Caco-2 (cell line): Measurements from ENCODE around the gene HLCS. TPM values are rescaled to one million over a fixed set of nuclear protein-coding genes. Genes with fewer than 3 reads are reported as not detected.

Source experiments
- BruUV-seq: library from RNA; stranded (reverse); fragments of 400-500 nt; replicated peaks from 2 replicates; lab custom pipeline; 2021; lab: Mats Ljungman, UMichigan
- CTCF ChIA-PET: fragments of 300-600 bp; sonication (Branson Sonifier 250); formaldehyde crosslinking; loops from one replicate; lab custom pipeline; 2022; ENCODE audit warnings: antibody characterized with exemption; lab: Charles Lee
- POLR2A ChIA-PET: fragments of 300-600 bp; sonication (Branson Sonifier 250); formaldehyde crosslinking; loops from one replicate; lab custom pipeline; 2022; ENCODE audit warnings: antibody characterized with exemption; lab: Charles Lee
- DNase-seq, 2 experiments: peaks; one replicate each; pipeline versions ENCODE4 v3.0.0 to v3.0.0-alpha.2; 2020 to 2022
- H3K27me3 ChIP-seq: replicated peaks from 2 replicates; pipeline ENCODE4 v1.6.0; 2011; ENCODE audit warnings: low read length; ENCODE audit not compliant: control insufficient read depth, insufficient read depth
- H3K36me3 ChIP-seq: 2 replicates; pipeline ENCODE4 v1.5.1; 2011; ENCODE audit warnings: low read length; ENCODE audit not compliant: control insufficient read depth, insufficient read depth
- H3K4me1 ChIP-seq: fragments of 250-450 bp; sonication (Bioruptor Pico); 2 replicates; pipeline ENCODE4 v1.5.1; 2020; ENCODE audit warnings: mild to moderate bottlenecking
- H3K4me3 ChIP-seq: 2 replicates; pipeline ENCODE4 v1.5.1; 2011; ENCODE audit warnings: low read depth, mild to moderate bottlenecking, control low read depth, low read length
- H3K9me3 ChIP-seq: fragments of 250-450 bp; sonication (Bioruptor Pico); 2 replicates; pipeline ENCODE4 v1.5.1; 2020; ENCODE audit warnings: mild to moderate bottlenecking, moderate library complexity
- H3K27ac Mint-ChIP-seq: one replicate; pipeline ENCODE4 v1.8.0; 2022; ENCODE audit warnings: mixed read lengths; ENCODE audit not compliant: unreplicated experiment
- H3K27me3 Mint-ChIP-seq: one replicate; pipeline ENCODE4 v1.8.0; 2022; ENCODE audit warnings: mixed read lengths; ENCODE audit not compliant: insufficient read depth, unreplicated experiment
- H3K36me3 Mint-ChIP-seq: one replicate; pipeline ENCODE4 v1.8.0; 2022; ENCODE audit warnings: mild to moderate bottlenecking, mixed read lengths; ENCODE audit not compliant: insufficient read depth, unreplicated experiment
- H3K4me1 Mint-ChIP-seq: one replicate; pipeline ENCODE4 v1.8.0; 2022; ENCODE audit warnings: low read depth, mixed read lengths; ENCODE audit not compliant: unreplicated experiment
- H3K4me3 Mint-ChIP-seq: one replicate; pipeline ENCODE4 v1.8.0; 2022; ENCODE audit warnings: mild to moderate bottlenecking, moderate library complexity, mixed read lengths; ENCODE audit not compliant: unreplicated experiment
- H3K9me3 Mint-ChIP-seq: one replicate; pipeline ENCODE4 v1.8.0; 2022; ENCODE audit warnings: mixed read lengths; ENCODE audit not compliant: unreplicated experiment
- CTCF ChIP-seq, 2 experiments: fragments of 200-600 bp in 1 of 2; IDR thresholded peaks; 1 replicate in 1 of 2; 2 replicates in 1 of 2; pipeline versions ENCODE4 v1.5.1 to v1.8.0; 2011 to 2022; ENCODE audit warnings: antibody characterized with exemption in 1 of 2, control low read depth in 1 of 2, inconsistent platforms in 1 of 2, low read depth in 1 of 2, low read length in 1 of 2, mild to moderate bottlenecking in 1 of 2, moderate library complexity in 1 of 2; ENCODE audit not compliant: insufficient read depth in 1 of 2, severe bottlenecking in 1 of 2, unreplicated experiment in 1 of 2
- intact Hi-C: fragments of 100-400 bp; cut with micrococcal nuclease; formaldehyde crosslinking; loops from one replicate; pipeline ENCODE4 v1.10.0; 2022; ENCODE audit not compliant: unreplicated experiment
- total RNA-seq: library from RNA; stranded (reverse); gene quantifications from 2 replicates; pipeline ENCODE4 v1.2.3, GENCODE V29; 2022

HLCS gene
- total RNA-seq, 1 experiment from 2014 or later = 26.2 TPM

GRCh38 chr21:36852864-36853263 is 113.6 kb downstream of the HLCS start:
- Mint-ChIP-seq H3K36me3 (no peaks in the 10 kb centered on the region), H3K27ac (no peak overlapping the region), H3K4me1 (no peaks in the 10 kb centered on the region), H3K4me3 (no peak overlapping the region), H3K9me3 (no peaks in the 10 kb centered on the region), H3K27me3 (no peaks in the 10 kb centered on the region)
- intact Hi-C loops = loop anchor here (5.0 to 10.0 kb wide), 2 partner anchors 101 to 188 kb away; no protein-coding TSS in a partner anchor
- Histone ChIP-seq H3K4me1 (peaks cover 7% of the 10 kb centered on the region; the same call in 1 of the 2 replicates), H3K36me3 (no peaks in the 10 kb centered on the region), H3K9me3 (no peaks in the 10 kb centered on the region), H3K4me3 (no peak overlapping the region), H3K27me3 (no peaks in the 10 kb centered on the region)
- no peak for TF ChIP-seq CTCF (IDR thresholded peaks at IDR 0.05; ENCODE audit: insufficient read depth in 1 of 2, low read depth in 1 of 2, low read length in 1 of 2, severe bottlenecking in 1 of 2, unreplicated experiment in 1 of 2)
- ChIA-PET POLR2A (no interaction called here), CTCF (no interaction called here)
- DNase-seq = no peak
- no TSS peak for BruUV-seq

- H3K4me3 Mint-ChIP-seq = no peak overlapping the region
- H3K27me3 Mint-ChIP-seq = no peaks in the 10 kb centered on the region
- H3K36me3 Mint-ChIP-seq = no peaks in the 10 kb centered on the region
- no TSS peak for BruUV-seq
- TF ChIP-seq CTCF (IDR thresholded peaks at IDR 0.05; ENCODE audit: insufficient read depth in 1 of 2, low read depth in 1 of 2, low read length in 1 of 2, severe bottlenecking in 1 of 2, unreplicated experiment in 1 of 2) = no peak
- H3K4me1 Mint-ChIP-seq = no peaks in the 10 kb centered on the region
- Histone ChIP-seq H3K36me3 (no peaks in the 10 kb centered on the region), H3K27me3 (no peaks in the 10 kb centered on the region), H3K4me3 (no peak overlapping the region), H3K4me1 (peaks cover 9% of the 10 kb centered on the region; the same call in 1 of the 2 replicates), H3K9me3 (no peaks in the 10 kb centered on the region)
- no peaks in the 10 kb centered on the region for H3K9me3 Mint-ChIP-seq
- no peak for DNase-seq
- POLR2A ChIA-PET = no interaction called here
- H3K27ac Mint-ChIP-seq = no peak overlapping the region
- intact Hi-C loops = loop anchor here (5.0 to 10.0 kb wide), 2 partner anchors 100 to 187 kb away; no protein-coding TSS in a partner anchor
- CTCF ChIA-PET = no interaction called here
Observed at GRCh38 chr21:36852293-36852692, 114.2 kb downstream of the HLCS start.

DNA sequence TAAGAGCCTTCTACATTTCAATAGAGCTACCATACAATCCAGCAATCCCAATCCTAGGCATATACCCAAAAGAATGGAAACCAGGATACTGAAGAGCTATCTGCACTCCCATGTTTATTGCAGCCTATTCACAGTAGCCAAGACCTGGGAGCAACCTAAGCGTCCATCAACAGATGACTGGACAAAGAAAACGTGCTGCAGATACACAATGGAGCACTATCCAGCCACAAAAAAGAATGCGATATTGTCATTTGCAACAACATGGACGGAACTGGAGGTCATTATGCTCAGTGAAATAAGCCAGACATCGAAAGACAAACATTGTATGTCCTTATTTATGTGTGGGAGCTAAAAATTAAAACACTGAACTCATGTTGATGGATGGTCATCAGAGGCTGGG is 115.3 kb downstream of the HLCS start:
- Histone ChIP-seq H3K27me3 (no peaks in the 10 kb centered on the region), H3K4me1 (peaks cover 16% of the 10 kb centered on the region), H3K4me3 (no peak overlapping the region), H3K36me3 (no peaks in the 10 kb centered on the region), H3K9me3 (no peaks in the 10 kb centered on the region)
- POLR2A ChIA-PET = no interaction called here
- Mint-ChIP-seq H3K4me3 (no peak overlapping the region), H3K9me3 (no peaks in the 10 kb centered on the region), H3K27me3 (no peaks in the 10 kb centered on the region), H3K4me1 (no peaks in the 10 kb centered on the region), H3K27ac (no peak overlapping the region), H3K36me3 (no peaks in the 10 kb centered on the region)
- no peak for TF ChIP-seq CTCF (IDR thresholded peaks at IDR 0.05; ENCODE audit: insufficient read depth in 1 of 2, low read depth in 1 of 2, low read length in 1 of 2, severe bottlenecking in 1 of 2, unreplicated experiment in 1 of 2)
- no peak for DNase-seq
- intact Hi-C loops = loop anchor here (5.0 to 10.0 kb wide), 2 partner anchors 99 to 186 kb away; no protein-coding TSS in a partner anchor
- CTCF ChIA-PET = no interaction called here
- no TSS peak for BruUV-seq
